Ammon's horn (tissue), 1 donor: ENCODE results near the gene HES4.

ENCODE experiments used
- DNase-seq: peaks from one replicate; pipeline ENCODE4 v3.0.0-alpha.2; 2016; ENCODE audit warnings: low spot score

HES4 gene

GRCh38 chr1:999725-1000356, at the start of gene HES4:
Gene HES4 (minus strand): TSS chr1:1000097. CDS start chr1:999973, 124 bp downstream.
- DNase-seq, result peak; percentile 79

- DNase-seq, result no peak
Observed at GRCh38 chr1:1048765-1049164, 48.9 kb upstream of the HES4 start.

GRCh38 chr1:1047963-1048362, 48.1 kb upstream of the HES4 start:
- no peak for DNase-seq

GRCh38 chr1:1047407-1047806, 47.5 kb upstream of the HES4 start:
- DNase-seq, result no peak

- no peak for DNase-seq
Observed at GRCh38 chr1:1046767-1047166, 46.9 kb upstream of the HES4 start.

- no peak for DNase-seq
Observed at GRCh38 chr1:1046243-1046642, 46.3 kb upstream of the HES4 start.

- DNase-seq, result no peak
Observed at GRCh38 chr1:1045129-1045528, 45.2 kb upstream of the HES4 start.

- no peak for DNase-seq
Observed at GRCh38 chr1:1044455-1045078, 44.7 kb upstream of the HES4 start.

- no peak for DNase-seq
Observed at GRCh38 chr1:1043921-1044320, 44.0 kb upstream of the HES4 start.

GRCh38 chr1:1043411-1043810, 43.5 kb upstream of the HES4 start:
- no peak for DNase-seq

GRCh38 chr1:1042835-1043234, 42.9 kb upstream of the HES4 start:
- no peak for DNase-seq

GRCh38 chr1:1041873-1042272, 42.0 kb upstream of the HES4 start:
- DNase-seq, result no peak

- no peak for DNase-seq
Observed at GRCh38 chr1:1041092-1041523, 41.2 kb upstream of the HES4 start.

GRCh38 chr1:1040004-1040991, 40.4 kb upstream of the HES4 start:
- DNase-seq, result peak; percentile 86

- no peak for DNase-seq
Observed at GRCh38 chr1:1039145-1039910, 39.4 kb upstream of the HES4 start.

GRCh38 chr1:1038694-1039093, 38.8 kb upstream of the HES4 start:
- no peak for DNase-seq

- DNase-seq, result no peak
Observed at GRCh38 chr1:1037366-1038327, 37.8 kb upstream of the HES4 start.

GRCh38 chr1:1035291-1035943, 35.5 kb upstream of the HES4 start:
- DNase-seq, result no peak

GRCh38 chr1:1034439-1034781, 34.5 kb upstream of the HES4 start:
- DNase-seq, result no peak

- no peak for DNase-seq
Observed at GRCh38 chr1:1033731-1034438, 34.0 kb upstream of the HES4 start.
